HL-60 (cell line): Measurements from ENCODE around the gene WDR19.

Experiments used
- DNase-seq, 2 experiments: peaks; one replicate each; pipeline ENCODE4 v3.0.0-alpha.2; 2010 to 2020; ENCODE audit warnings: low read depth in 1 of 2, low spot score in 1 of 2
- H3K27ac ChIP-seq: fragments of 250-450 bp; sonication (Bioruptor Pico); replicated peaks from 2 replicates; pipeline ENCODE4 v1.5.1; 2020; ENCODE audit warnings: mild to moderate bottlenecking, moderate library complexity
- H3K27me3 ChIP-seq: fragments of 250-450 bp; sonication (Bioruptor Pico); 2 replicates; pipeline ENCODE4 v1.5.1; 2021; ENCODE audit warnings: mild to moderate bottlenecking, moderate library complexity; ENCODE audit not compliant: insufficient read depth, poor library complexity, severe bottlenecking
- H3K4me3 ChIP-seq: replicated peaks from 2 replicates; pipeline ENCODE4 v1.5.1; 2011; ENCODE audit warnings: mild to moderate bottlenecking, control low read depth, low read length; ENCODE audit not compliant: insufficient read depth
- GABPA ChIP-seq: IDR thresholded peaks from 2 replicates; pipeline ENCODE4 v1.6.1; 2012; ENCODE audit warnings: low read depth
- POLR2AphosphoS5 ChIP-seq: IDR thresholded peaks from 2 replicates; pipeline ENCODE4 v1.6.1; 2012; ENCODE audit warnings: low read depth
- REST ChIP-seq: IDR thresholded peaks from 2 replicates; pipeline ENCODE4 v1.6.1; 2012; ENCODE audit warnings: low read depth; ENCODE audit not compliant: insufficient replicate concordance
- SPI1 ChIP-seq: IDR thresholded peaks from 2 replicates; pipeline ENCODE4 v1.6.1; 2012; ENCODE audit warnings: low read depth, mild to moderate bottlenecking, borderline replicate concordance
- TF ChIP-seq, protein P1 (sequence below): IDR thresholded peaks from one replicate; pipeline ENCODE4 v1.5.1; 2011; ENCODE audit warnings: low read length, control low read depth, inconsistent platforms; ENCODE audit not compliant: insufficient read depth

WDR19 gene

GRCh38 chr4:39326468-39326977, 144.2 kb downstream of the WDR19 start:
- no peak for DNase-seq
- no peak for TF ChIP-seq GABPA
- Histone ChIP-seq H3K4me3 (no peak overlapping the region), H3K27ac (no peak overlapping the region), H3K27me3 (no peaks in the 10 kb centered on the region)

GRCh38 chr4:39330353-39330752, 148.0 kb downstream of the WDR19 start:
- DNase-seq = no peak
- Histone ChIP-seq H3K27me3 (no peaks in the 10 kb centered on the region), H3K27ac (no peak overlapping the region), H3K4me3 (no peak overlapping the region)
- TF ChIP-seq, protein P1, sequence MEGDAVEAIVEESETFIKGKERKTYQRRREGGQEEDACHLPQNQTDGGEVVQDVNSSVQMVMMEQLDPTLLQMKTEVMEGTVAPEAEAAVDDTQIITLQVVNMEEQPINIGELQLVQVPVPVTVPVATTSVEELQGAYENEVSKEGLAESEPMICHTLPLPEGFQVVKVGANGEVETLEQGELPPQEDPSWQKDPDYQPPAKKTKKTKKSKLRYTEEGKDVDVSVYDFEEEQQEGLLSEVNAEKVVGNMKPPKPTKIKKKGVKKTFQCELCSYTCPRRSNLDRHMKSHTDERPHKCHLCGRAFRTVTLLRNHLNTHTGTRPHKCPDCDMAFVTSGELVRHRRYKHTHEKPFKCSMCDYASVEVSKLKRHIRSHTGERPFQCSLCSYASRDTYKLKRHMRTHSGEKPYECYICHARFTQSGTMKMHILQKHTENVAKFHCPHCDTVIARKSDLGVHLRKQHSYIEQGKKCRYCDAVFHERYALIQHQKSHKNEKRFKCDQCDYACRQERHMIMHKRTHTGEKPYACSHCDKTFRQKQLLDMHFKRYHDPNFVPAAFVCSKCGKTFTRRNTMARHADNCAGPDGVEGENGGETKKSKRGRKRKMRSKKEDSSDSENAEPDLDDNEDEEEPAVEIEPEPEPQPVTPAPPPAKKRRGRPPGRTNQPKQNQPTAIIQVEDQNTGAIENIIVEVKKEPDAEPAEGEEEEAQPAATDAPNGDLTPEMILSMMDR = no peak
- TF ChIP-seq SPI1 (no peak), REST (no peak), GABPA (no peak), POLR2AphosphoS5 (no peak)

GRCh38 chr4:39331191-39331590, 148.9 kb downstream of the WDR19 start:
- peak in 1 of 2 experiments; percentile 9 for DNase-seq
- Histone ChIP-seq H3K27ac (no peak overlapping the region), H3K27me3 (no peaks in the 10 kb centered on the region), H3K4me3 (no peak overlapping the region)
- TF ChIP-seq, protein P1 = no peak
- TF ChIP-seq SPI1 (peak; percentile 28; the same call in 1 of the 2 replicates), POLR2AphosphoS5 (no peak)
